GM13977 (cell line): ENCODE measurements around the gene DCLRE1C.
"Not testable (repeated sequence)": the region's sequence is repeated elsewhere in the genome, so short reads cannot be mapped to it uniquely, and the experiment has no call there.

ENCODE experiments used
- DNase-seq: peaks from one replicate; pipeline ENCODE4 v3.0.0; 2012; ENCODE audit warnings: low spot score
- in situ Hi-C: fragments of 300-500 bp; cut with MboI; formaldehyde crosslinking; loops from one replicate; pipeline ENCODE4 v1.12.0; 2022; ENCODE audit warnings: low sequenced_read_pairs, low pct_unique_long_range_greater_than_20kb, mixed read lengths, inconsistent platforms; ENCODE audit not compliant: unreplicated experiment
- TF ChIP-seq, protein P1 (sequence below): IDR thresholded peaks from 2 replicates; pipeline ENCODE4 v1.5.1; 2012; ENCODE audit warnings: mild to moderate bottlenecking, control low read depth; ENCODE audit not compliant: insufficient read depth; ENCODE audit errors: extremely low read depth, missing control alignments

The DCLRE1C gene

GRCh38 chr10:14879928-14880193 lies 74.0 kb downstream of the DCLRE1C start:
- in situ Hi-C loops, result no loop called here
- DNase-seq, result peak; percentile 27
- TF ChIP-seq, protein P1, sequence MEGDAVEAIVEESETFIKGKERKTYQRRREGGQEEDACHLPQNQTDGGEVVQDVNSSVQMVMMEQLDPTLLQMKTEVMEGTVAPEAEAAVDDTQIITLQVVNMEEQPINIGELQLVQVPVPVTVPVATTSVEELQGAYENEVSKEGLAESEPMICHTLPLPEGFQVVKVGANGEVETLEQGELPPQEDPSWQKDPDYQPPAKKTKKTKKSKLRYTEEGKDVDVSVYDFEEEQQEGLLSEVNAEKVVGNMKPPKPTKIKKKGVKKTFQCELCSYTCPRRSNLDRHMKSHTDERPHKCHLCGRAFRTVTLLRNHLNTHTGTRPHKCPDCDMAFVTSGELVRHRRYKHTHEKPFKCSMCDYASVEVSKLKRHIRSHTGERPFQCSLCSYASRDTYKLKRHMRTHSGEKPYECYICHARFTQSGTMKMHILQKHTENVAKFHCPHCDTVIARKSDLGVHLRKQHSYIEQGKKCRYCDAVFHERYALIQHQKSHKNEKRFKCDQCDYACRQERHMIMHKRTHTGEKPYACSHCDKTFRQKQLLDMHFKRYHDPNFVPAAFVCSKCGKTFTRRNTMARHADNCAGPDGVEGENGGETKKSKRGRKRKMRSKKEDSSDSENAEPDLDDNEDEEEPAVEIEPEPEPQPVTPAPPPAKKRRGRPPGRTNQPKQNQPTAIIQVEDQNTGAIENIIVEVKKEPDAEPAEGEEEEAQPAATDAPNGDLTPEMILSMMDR, result no peak

- no peak for DNase-seq
- TF ChIP-seq, protein P1, result no peak
- in situ Hi-C loops, result no loop called here
Measured at GRCh38 chr10:14879124-14879927, 74.6 kb downstream of the DCLRE1C start.

- peak; percentile 100 for DNase-seq
- in situ Hi-C loops, result no loop called here
- TF ChIP-seq, protein P1, result no peak
Measured at GRCh38 chr10:14878266-14879123, 75.4 kb downstream of the DCLRE1C start, which contains the start of gene SUV39H2. SUV39H2 (plus strand) TSS chr10:14878866; CDS start chr10:14878889, 23 bp downstream.

- in situ Hi-C loops, result no loop called here
- TF ChIP-seq, protein P1, result no peak
- no peak for DNase-seq
Measured at GRCh38 chr10:14876764-14877163, 77.1 kb downstream of the DCLRE1C start.

- DNase-seq, result no peak
- in situ Hi-C loops, result no loop called here
- TF ChIP-seq, protein P1, result no peak
Measured at GRCh38 chr10:14875941-14876340, 78.0 kb downstream of the DCLRE1C start.

GRCh38 chr10:14873090-14873760 lies 80.7 kb downstream of the DCLRE1C start:
- TF ChIP-seq, protein P1, result no peak
- DNase-seq, result peak; percentile 28
- in situ Hi-C loops, result no loop called here

DNA sequence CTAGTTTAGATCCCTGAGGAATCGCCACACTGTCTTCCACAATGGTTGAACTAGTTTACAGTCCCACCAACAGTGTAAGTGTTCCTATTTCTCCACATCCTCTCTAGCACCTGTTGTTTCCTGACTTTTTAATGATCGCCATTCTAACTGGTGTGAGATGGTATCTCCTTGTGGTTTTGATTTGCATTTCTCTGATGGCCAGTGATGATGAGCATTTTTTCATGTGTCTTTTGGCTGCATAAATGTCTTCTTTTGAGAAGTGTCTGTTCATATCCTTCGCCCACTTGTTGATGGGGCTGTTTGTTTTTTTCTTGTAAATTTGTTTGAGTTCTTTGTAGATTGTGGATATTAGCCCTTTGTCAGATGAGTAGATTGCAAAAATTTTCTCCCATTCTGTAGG lies 89.0 kb downstream of the DCLRE1C start:
- DNase-seq, in situ Hi-C loops: not testable (repeated sequence)

DNA sequence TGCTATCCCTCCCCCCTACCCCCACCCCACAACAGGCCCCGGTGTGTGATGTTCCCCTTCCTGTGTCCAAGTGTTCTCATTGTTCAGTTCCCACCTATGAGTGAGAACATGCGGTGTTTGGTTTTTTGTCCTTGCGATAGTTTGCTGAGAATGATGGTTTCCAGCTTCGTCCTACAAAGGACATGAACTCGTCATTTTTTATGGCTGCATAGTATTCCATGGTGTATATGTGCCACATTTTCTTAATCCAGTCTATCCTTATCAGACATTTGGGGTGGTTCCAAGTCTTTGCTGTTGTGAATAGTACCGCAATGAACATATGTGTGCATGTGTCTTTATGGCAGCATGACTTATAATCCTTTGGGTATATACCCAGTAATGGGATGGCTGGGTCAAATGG lies 89.4 kb downstream of the DCLRE1C start:
- DNase-seq, in situ Hi-C loops: not testable (repeated sequence)
